Cerebellar nuclear complex (tissue), 1 donor: Measurements from ENCODE around the gene ETFDH.
"Not testable (repeated sequence)": the region's sequence is repeated elsewhere in the genome, so short reads cannot be mapped to it uniquely, and the experiment has no call there.

ENCODE experiments used
- DNase-seq, 2 experiments: peaks; one replicate each; lab custom pipeline; 2025; lab: John Stamatoyannopoulos, UW

Gene ETFDH

GRCh38 chr4:158671915-158672806 lies at the start of gene ETFDH:
Gene ETFDH, plus strand, starts transcription at chr4:158672296. Its CDS starts 161 bp downstream, at chr4:158672457.
- DNase-seq: peak; percentile 100

- DNase-seq: no peak
Measured at GRCh38 chr4:158624889-158625478, 47.1 kb upstream of the ETFDH start.

GRCh38 chr4:158625544-158625943 lies 46.6 kb upstream of the ETFDH start:
- no peak for DNase-seq

- DNase-seq: no peak
Measured at GRCh38 chr4:158630893-158631292, 41.2 kb upstream of the ETFDH start.

GRCh38 chr4:158636619-158637018 lies 35.5 kb upstream of the ETFDH start:
- DNase-seq: no peak

- no peak for DNase-seq
Measured at GRCh38 chr4:158644356-158644755, 27.7 kb upstream of the ETFDH start.

GRCh38 chr4:158644760-158645159 lies 27.3 kb upstream of the ETFDH start:
- DNase-seq: no peak

GRCh38 chr4:158649111-158649680 lies 22.9 kb upstream of the ETFDH start:
- DNase-seq: no peak

GRCh38 chr4:158652920-158653319 lies 19.2 kb upstream of the ETFDH start:
- DNase-seq: no peak

- no peak for DNase-seq
Measured at GRCh38 chr4:158656439-158656838, 15.7 kb upstream of the ETFDH start.

GRCh38 chr4:158657291-158657690 lies 14.8 kb upstream of the ETFDH start:
- DNase-seq: no peak

GRCh38 chr4:158663255-158663654 lies 8.8 kb upstream of the ETFDH start:
- DNase-seq: not testable (repeated sequence)

- DNase-seq: not testable (repeated sequence)
Measured at GRCh38 chr4:158663707-158664625, 8.1 kb upstream of the ETFDH start.

GRCh38 chr4:158664806-158665205 lies 7.3 kb upstream of the ETFDH start:
- DNase-seq: no peak

GRCh38 chr4:158666892-158667291 lies 5.2 kb upstream of the ETFDH start:
- no peak for DNase-seq

GRCh38 chr4:158667651-158668198 lies 4.4 kb upstream of the ETFDH start:
- DNase-seq: no peak

GRCh38 chr4:158669310-158669709 lies 2.8 kb upstream of the ETFDH start:
- no peak for DNase-seq

GRCh38 chr4:158670975-158671664 lies 976 bp upstream of the ETFDH start:
- DNase-seq: no peak

- DNase-seq: no peak
Measured at GRCh38 chr4:158671665-158671914, 506 bp upstream of the ETFDH start, which contains the start of gene C4orf46. Gene C4orf46, minus strand, starts transcription at chr4:158671887. Its CDS starts 86 bp downstream, at chr4:158671801.

- DNase-seq: no peak
Measured at GRCh38 chr4:158673633-158674032, 1.5 kb downstream of the ETFDH start.

GRCh38 chr4:158676076-158676475 lies 4.0 kb downstream of the ETFDH start:
- DNase-seq: no peak
